Measurements from ENCODE around the gene TRIM66. TPM values are rescaled to one million over a fixed set of nuclear protein-coding genes. Genes with fewer than 3 reads are reported as not detected.

Gene TRIM66
- polyA plus RNA-seq, 3 donors from 2014 or later = 0.48 to 0.97 (median 0.55) TPM

GRCh38 chr11:8720352-8720751, 37.9 kb upstream of the TRIM66 start:
- Mint-ChIP-seq H3K4me1 (peaks cover 2 to 6% of the 10 kb centered on the region in 2 donors), H3K36me3 (no peaks in the 10 kb centered on the region), H3K27ac (no peak overlapping the region), H3K27me3 (ENCODE audit: low read depth in 3 of 3) (peaks cover 0 to 5% (median 3%) of the 10 kb centered on the region in 3 donors), H3K9me3 (no peaks in the 10 kb centered on the region), H3K4me3 (no peak overlapping the region)
- DNase-seq = no peak

- Mint-ChIP-seq H3K27ac (no peak overlapping the region), H3K36me3 (peaks cover 0 to 1% (median 0%) of the 10 kb centered on the region in 3 donors), H3K9me3 (no peaks in the 10 kb centered on the region), H3K4me3 (no peak overlapping the region), H3K4me1 (peaks cover 2 to 6% of the 10 kb centered on the region in 2 donors), H3K27me3 (ENCODE audit: low read depth in 3 of 3) (peaks cover 2 to 5% (median 3%) of the 10 kb centered on the region in 3 donors)
- DNase-seq = no peak
Measured at GRCh38 chr11:8719721-8720120, 37.3 kb upstream of the TRIM66 start.

GRCh38 chr11:8719211-8719649, 36.8 kb upstream of the TRIM66 start:
- peaks cover 0 to 5% (median 0%) of the 10 kb centered on the region in 3 donors for H3K36me3 Mint-ChIP-seq
- no peak overlapping the region for H3K27ac Mint-ChIP-seq
- no peak overlapping the region for H3K4me3 Mint-ChIP-seq
- no peaks in the 10 kb centered on the region for H3K9me3 Mint-ChIP-seq
- no peak for DNase-seq
- peaks cover 3 to 5% (median 4%) of the 10 kb centered on the region in 3 donors for H3K27me3 Mint-ChIP-seq (ENCODE audit: low read depth in 3 of 3)
- peaks cover 2 to 6% of the 10 kb centered on the region in 2 donors for H3K4me1 Mint-ChIP-seq

- Mint-ChIP-seq H3K27me3 (ENCODE audit: low read depth in 3 of 3) (peaks cover 3 to 5% (median 4%) of the 10 kb centered on the region in 3 donors), H3K27ac (no peak overlapping the region), H3K9me3 (no peaks in the 10 kb centered on the region), H3K4me1 (peaks cover 2 to 6% of the 10 kb centered on the region in 2 donors), H3K36me3 (peaks cover 0 to 5% (median 0%) of the 10 kb centered on the region in 3 donors), H3K4me3 (no peak overlapping the region)
- DNase-seq = no peak
Measured at GRCh38 chr11:8717876-8718753, 35.6 kb upstream of the TRIM66 start.

GRCh38 chr11:8717544-8717875, 35.0 kb upstream of the TRIM66 start:
- DNase-seq = no peak
- H3K36me3 Mint-ChIP-seq = peaks cover 0 to 5% (median 0%) of the 10 kb centered on the region in 3 donors
- H3K4me3 Mint-ChIP-seq = no peak overlapping the region
- peaks cover 3 to 5% (median 4%) of the 10 kb centered on the region in 3 donors for H3K27me3 Mint-ChIP-seq (ENCODE audit: low read depth in 3 of 3)
- peaks cover 2 to 6% of the 10 kb centered on the region in 2 donors for H3K4me1 Mint-ChIP-seq
- no peak overlapping the region for H3K27ac Mint-ChIP-seq
- no peaks in the 10 kb centered on the region for H3K9me3 Mint-ChIP-seq

GRCh38 chr11:8715501-8715900, 33.0 kb upstream of the TRIM66 start:
- H3K4me1 Mint-ChIP-seq = peaks cover 2 to 6% of the 10 kb centered on the region in 2 donors
- no peaks in the 10 kb centered on the region for H3K9me3 Mint-ChIP-seq
- peaks cover 0 to 11% (median 0%) of the 10 kb centered on the region in 3 donors for H3K36me3 Mint-ChIP-seq
- no peak overlapping the region for H3K4me3 Mint-ChIP-seq
- H3K27me3 Mint-ChIP-seq (ENCODE audit: low read depth in 3 of 3) = peaks cover 2 to 7% (median 4%) of the 10 kb centered on the region in 3 donors
- no peak for DNase-seq
- no peak overlapping the region for H3K27ac Mint-ChIP-seq

- Mint-ChIP-seq H3K9me3 (no peaks in the 10 kb centered on the region), H3K4me1 (peaks cover 2 to 6% of the 10 kb centered on the region in 2 donors), H3K27me3 (ENCODE audit: low read depth in 3 of 3) (peaks cover 0 to 4% (median 4%) of the 10 kb centered on the region in 3 donors), H3K27ac (no peak overlapping the region), H3K4me3 (no peak overlapping the region), H3K36me3 (peaks cover 0 to 11% (median 0%) of the 10 kb centered on the region in 3 donors)
- no peak for DNase-seq
Measured at GRCh38 chr11:8714622-8715225, 32.3 kb upstream of the TRIM66 start.

- Mint-ChIP-seq H3K9me3 (no peaks in the 10 kb centered on the region), H3K4me1 (peaks cover 2 to 6% of the 10 kb centered on the region in 2 donors), H3K4me3 (no peak overlapping the region), H3K27me3 (ENCODE audit: low read depth in 3 of 3) (peaks cover 0 to 6% (median 4%) of the 10 kb centered on the region in 3 donors), H3K36me3 (peaks cover 0 to 11% (median 0%) of the 10 kb centered on the region in 3 donors), H3K27ac (no peak overlapping the region)
- no peak for DNase-seq
Measured at GRCh38 chr11:8713760-8714454, 31.4 kb upstream of the TRIM66 start.

GRCh38 chr11:8712506-8712905, 30.0 kb upstream of the TRIM66 start:
- no peaks in the 10 kb centered on the region for H3K9me3 Mint-ChIP-seq
- peaks cover 0 to 14% (median 0%) of the 10 kb centered on the region in 3 donors for H3K36me3 Mint-ChIP-seq
- H3K4me3 Mint-ChIP-seq = no peak overlapping the region
- H3K27me3 Mint-ChIP-seq (ENCODE audit: low read depth in 3 of 3) = peaks cover 0 to 6% (median 4%) of the 10 kb centered on the region in 3 donors
- no peak for DNase-seq
- H3K4me1 Mint-ChIP-seq = peaks cover 0 to 4% of the 10 kb centered on the region in 2 donors
- no peak overlapping the region for H3K27ac Mint-ChIP-seq

- Mint-ChIP-seq H3K4me3 (no peak overlapping the region), H3K27ac (peak overlapping the region in 1 of 6 donors; percentile 30), H3K4me1 (no peaks in the 10 kb centered on the region), H3K36me3 (peaks cover 0 to 14% (median 0%) of the 10 kb centered on the region in 3 donors), H3K9me3 (no peaks in the 10 kb centered on the region), H3K27me3 (ENCODE audit: low read depth in 3 of 3) (peaks cover 0 to 4% (median 4%) of the 10 kb centered on the region in 3 donors)
- no peak for DNase-seq
Measured at GRCh38 chr11:8711895-8712442, 29.5 kb upstream of the TRIM66 start.

GRCh38 chr11:8709777-8710176, 27.3 kb upstream of the TRIM66 start:
- no peak for DNase-seq
- no peak overlapping the region for H3K27ac Mint-ChIP-seq
- peaks cover 0 to 21% (median 0%) of the 10 kb centered on the region in 3 donors for H3K36me3 Mint-ChIP-seq
- H3K4me1 Mint-ChIP-seq = no peaks in the 10 kb centered on the region
- peaks cover 0 to 5% (median 5%) of the 10 kb centered on the region in 3 donors for H3K27me3 Mint-ChIP-seq (ENCODE audit: low read depth in 3 of 3)
- H3K4me3 Mint-ChIP-seq = no peak overlapping the region
- no peaks in the 10 kb centered on the region for H3K9me3 Mint-ChIP-seq

- H3K27ac Mint-ChIP-seq = no peak overlapping the region
- peaks cover 0 to 16% (median 0%) of the 10 kb centered on the region in 3 donors for H3K36me3 Mint-ChIP-seq
- no peaks in the 10 kb centered on the region for H3K4me1 Mint-ChIP-seq
- no peaks in the 10 kb centered on the region for H3K9me3 Mint-ChIP-seq
- peaks cover 0 to 5% (median 2%) of the 10 kb centered on the region in 3 donors for H3K27me3 Mint-ChIP-seq (ENCODE audit: low read depth in 3 of 3)
- no peak for DNase-seq
- H3K4me3 Mint-ChIP-seq = no peak overlapping the region
Measured at GRCh38 chr11:8709002-8709672, 26.7 kb upstream of the TRIM66 start.
